Activated CD4-positive, alpha-beta T cell treated with anti-CD3 and anti-CD28 coated beads for 36 hours (primary cell): Measurements from ENCODE around the gene LYRM4. TPM values are rescaled to one million over a fixed set of nuclear protein-coding genes. Genes with fewer than 3 reads are reported as not detected.

Source experiments
- ATAC-seq: fragments of 200-7000 bp; cut with Tn5 transposase; one replicate; pipeline ENCODE4 v1.10.0; 2021; ENCODE audit warnings: mild to moderate bottlenecking, moderate library complexity
- CTCF ChIA-PET: fragments of 350-600 bp; sonication (Branson Sonifier 250); formaldehyde crosslinking; loops from one replicate; lab custom pipeline; 2021; ENCODE audit warnings: antibody characterized with exemption; lab: Charles Lee
- POLR2A ChIA-PET: fragments of 350-600 bp; sonication (Branson Sonifier 250); formaldehyde crosslinking; loops from one replicate; lab custom pipeline; 2021; ENCODE audit warnings: antibody characterized with exemption, inconsistent platforms; lab: Charles Lee
- DNase-seq: peaks from one replicate; pipeline ENCODE4 v3.0.0-alpha.2; 2020
- H3K27ac Mint-ChIP-seq: one replicate; pipeline ENCODE4 v1.8.0; 2021; ENCODE audit warnings: mixed read lengths
- H3K27me3 Mint-ChIP-seq: one replicate; pipeline ENCODE4 v1.8.0; 2021; ENCODE audit warnings: mixed read lengths
- H3K36me3 Mint-ChIP-seq: one replicate; pipeline ENCODE4 v1.8.0; 2021; ENCODE audit warnings: low read depth, mixed read lengths
- H3K4me1 Mint-ChIP-seq: one replicate; pipeline ENCODE4 v1.8.0; 2021; ENCODE audit warnings: mixed read lengths
- H3K4me3 Mint-ChIP-seq: one replicate; pipeline ENCODE4 v1.8.0; 2021; ENCODE audit warnings: mild to moderate bottlenecking, moderate library complexity, mixed read lengths
- H3K9me3 Mint-ChIP-seq: one replicate; pipeline ENCODE4 v1.8.0; 2021; ENCODE audit warnings: low read depth, mixed read lengths
- intact Hi-C, 2 experiments: fragments of 100-400 bp; cut with DNase I in 1 of 2; cut with micrococcal nuclease in 1 of 2; formaldehyde crosslinking; loops; one replicate each; pipeline versions ENCODE4 v1.14.2 to v1.15.1; 2022 to 2024; cut with DNase I, micrococcal nuclease
- total RNA-seq, 2 experiments: library from RNA; stranded (reverse); gene quantifications; one replicate each; pipeline ENCODE4 v1.2.3, GENCODE V29; 2021

Gene LYRM4
- total RNA-seq, 2 experiments from 2014 or later: 46.4 to 53.4 TPM

- Mint-ChIP-seq H3K9me3 (no peaks in the 10 kb centered on the region), H3K27me3 (no peaks in the 10 kb centered on the region), H3K36me3 (no peaks in the 10 kb centered on the region), H3K4me1 (no peaks in the 10 kb centered on the region), H3K4me3 (no peak overlapping the region), H3K27ac (no peak overlapping the region)
- POLR2A ChIA-PET: no interaction called here
- intact Hi-C loops: no loop called here
- no peak for ATAC-seq
- DNase-seq: no peak
- CTCF ChIA-PET: interaction anchor here (1.1 kb wide), 1 partner anchor 18 kb away, joined by 5 read pairs; no protein-coding TSS in a partner anchor
Observed at GRCh38 chr6:5162355-5162754, 98.4 kb downstream of the LYRM4 start.

GRCh38 chr6:5160206-5160605 is 100.5 kb downstream of the LYRM4 start:
- ATAC-seq (no peak), DNase-seq (no peak)
- H3K36me3 Mint-ChIP-seq: no peaks in the 10 kb centered on the region
- no peaks in the 10 kb centered on the region for H3K27me3 Mint-ChIP-seq
- no peaks in the 10 kb centered on the region for H3K4me1 Mint-ChIP-seq
- POLR2A ChIA-PET: no interaction called here
- no peak overlapping the region for H3K27ac Mint-ChIP-seq
- CTCF ChIA-PET: no interaction called here
- no peaks in the 10 kb centered on the region for H3K9me3 Mint-ChIP-seq
- H3K4me3 Mint-ChIP-seq: no peak overlapping the region
- intact Hi-C loops: no loop called here

GRCh38 chr6:5159162-5159561 is 101.6 kb downstream of the LYRM4 start:
- no peak overlapping the region for H3K4me3 Mint-ChIP-seq
- ChIA-PET CTCF (no interaction called here), POLR2A (no interaction called here)

GRCh38 chr6:5158180-5158579 is 102.6 kb downstream of the LYRM4 start:
- ChIA-PET CTCF (no interaction called here), POLR2A (interaction anchor here (0.7 kb wide), 1 partner anchor 547 kb away, joined by 3 read pairs; no protein-coding TSS in a partner anchor)
- Mint-ChIP-seq H3K27ac (no peak overlapping the region), H3K9me3 (no peaks in the 10 kb centered on the region), H3K36me3 (no peaks in the 10 kb centered on the region), H3K4me1 (no peaks in the 10 kb centered on the region), H3K4me3 (no peak overlapping the region), H3K27me3 (no peaks in the 10 kb centered on the region)
- intact Hi-C loops: no loop called here
- ATAC-seq (no peak), DNase-seq (no peak)

More at GRCh38 chr6:5159162-5159561, 101.6 kb downstream of the LYRM4 start:
- DNase-seq (no peak), ATAC-seq (no peak)
- Mint-ChIP-seq H3K27me3 (no peaks in the 10 kb centered on the region), H3K27ac (no peak overlapping the region), H3K9me3 (no peaks in the 10 kb centered on the region), H3K4me1 (no peaks in the 10 kb centered on the region), H3K36me3 (no peaks in the 10 kb centered on the region)
- intact Hi-C loops: no loop called here

GRCh38 chr6:5157621-5158138 is 103.1 kb downstream of the LYRM4 start:
- no peak overlapping the region for H3K27ac Mint-ChIP-seq
- POLR2A ChIA-PET: no interaction called here

GRCh38 chr6:5156627-5157026 is 104.1 kb downstream of the LYRM4 start:
- Mint-ChIP-seq H3K36me3 (no peaks in the 10 kb centered on the region), H3K9me3 (no peaks in the 10 kb centered on the region), H3K27ac (no peak overlapping the region), H3K27me3 (no peaks in the 10 kb centered on the region), H3K4me3 (no peak overlapping the region), H3K4me1 (no peaks in the 10 kb centered on the region)
- ChIA-PET POLR2A (no interaction called here), CTCF (interaction anchor here (0.5 to 1.1 kb wide), 3 partner anchors 10 to 13 kb away, joined by 3 to 4 read pairs (median 4); no protein-coding TSS in a partner anchor)
- DNase-seq (no peak), ATAC-seq (no peak)
- intact Hi-C loops: no loop called here

More at GRCh38 chr6:5157621-5158138, 103.1 kb downstream of the LYRM4 start:
- DNase-seq (no peak), ATAC-seq (no peak)
- CTCF ChIA-PET: no interaction called here
- no peaks in the 10 kb centered on the region for H3K9me3 Mint-ChIP-seq
- no peak overlapping the region for H3K4me3 Mint-ChIP-seq
- intact Hi-C loops: no loop called here
- no peaks in the 10 kb centered on the region for H3K4me1 Mint-ChIP-seq
- no peaks in the 10 kb centered on the region for H3K36me3 Mint-ChIP-seq
- no peaks in the 10 kb centered on the region for H3K27me3 Mint-ChIP-seq

- no peak overlapping the region for H3K4me3 Mint-ChIP-seq
- ChIA-PET POLR2A (no interaction called here), CTCF (interaction anchor here (0.5 to 1.0 kb wide), 2 partner anchors 9 to 12 kb away, joined by 4 read pairs; no protein-coding TSS in a partner anchor)
- no peak for DNase-seq
- no peak for ATAC-seq
- H3K4me1 Mint-ChIP-seq: no peaks in the 10 kb centered on the region
- intact Hi-C loops: no loop called here
- H3K36me3 Mint-ChIP-seq: no peaks in the 10 kb centered on the region
- no peaks in the 10 kb centered on the region for H3K27me3 Mint-ChIP-seq
- no peaks in the 10 kb centered on the region for H3K9me3 Mint-ChIP-seq
- H3K27ac Mint-ChIP-seq: no peak overlapping the region
Observed at GRCh38 chr6:5155906-5156305, 104.8 kb downstream of the LYRM4 start.

GRCh38 chr6:5153186-5153585 is 107.6 kb downstream of the LYRM4 start:
- Mint-ChIP-seq H3K4me1 (no peaks in the 10 kb centered on the region), H3K9me3 (no peaks in the 10 kb centered on the region), H3K27me3 (no peaks in the 10 kb centered on the region), H3K27ac (no peak overlapping the region), H3K4me3 (no peak overlapping the region), H3K36me3 (no peaks in the 10 kb centered on the region)
- ChIA-PET CTCF (interaction anchor here (1.4 to 1.6 kb wide), 2 partner anchors 9 to 10 kb away, joined by 3 to 7 read pairs; no protein-coding TSS in a partner anchor), POLR2A (no interaction called here)
- ATAC-seq (no peak), DNase-seq (no peak)
- intact Hi-C loops: no loop called here

GRCh38 chr6:5152460-5152859 is 108.3 kb downstream of the LYRM4 start:
- DNase-seq (no peak), ATAC-seq (no peak)
- Mint-ChIP-seq H3K4me3 (no peak overlapping the region), H3K4me1 (no peaks in the 10 kb centered on the region), H3K9me3 (no peaks in the 10 kb centered on the region), H3K36me3 (no peaks in the 10 kb centered on the region), H3K27me3 (no peaks in the 10 kb centered on the region), H3K27ac (no peak overlapping the region)
- intact Hi-C loops: no loop called here
- ChIA-PET POLR2A (no interaction called here), CTCF (interaction anchor here (0.9 to 1.6 kb wide), 2 partner anchors 9 to 12 kb away, joined by 3 read pairs; no protein-coding TSS in a partner anchor)

GRCh38 chr6:5151955-5152401 is 108.8 kb downstream of the LYRM4 start:
- Mint-ChIP-seq H3K36me3 (no peaks in the 10 kb centered on the region), H3K4me1 (no peaks in the 10 kb centered on the region), H3K4me3 (no peak overlapping the region), H3K27ac (no peak overlapping the region), H3K9me3 (no peaks in the 10 kb centered on the region), H3K27me3 (no peaks in the 10 kb centered on the region)
- ChIA-PET CTCF (interaction anchor here (0.9 to 1.6 kb wide), 2 partner anchors 8 to 13 kb away, joined by 3 read pairs; no protein-coding TSS in a partner anchor), POLR2A (no interaction called here)
- no peak for DNase-seq
- ATAC-seq: no peak
- intact Hi-C loops: no loop called here

- no peaks in the 10 kb centered on the region for H3K27me3 Mint-ChIP-seq
- no peak for ATAC-seq
- intact Hi-C loops: no loop called here
- H3K36me3 Mint-ChIP-seq: no peaks in the 10 kb centered on the region
- POLR2A ChIA-PET: no interaction called here
- no peak overlapping the region for H3K27ac Mint-ChIP-seq
- no peaks in the 10 kb centered on the region for H3K4me1 Mint-ChIP-seq
- no peak overlapping the region for H3K4me3 Mint-ChIP-seq
- DNase-seq: no peak
- H3K9me3 Mint-ChIP-seq: no peaks in the 10 kb centered on the region
- CTCF ChIA-PET: interaction anchor here (1.6 kb wide), 1 partner anchor 8 kb away, joined by 3 read pairs; no protein-coding TSS in a partner anchor
Observed at GRCh38 chr6:5151360-5151954, 109.3 kb downstream of the LYRM4 start.

- no peak for DNase-seq
- H3K27ac Mint-ChIP-seq: no peak overlapping the region
- POLR2A ChIA-PET: no interaction called here
Observed at GRCh38 chr6:5150551-5151075, 110.1 kb downstream of the LYRM4 start.

More at GRCh38 chr6:5150551-5151075, 110.1 kb downstream of the LYRM4 start:
- Mint-ChIP-seq H3K27me3 (no peaks in the 10 kb centered on the region), H3K4me3 (no peak overlapping the region), H3K4me1 (no peaks in the 10 kb centered on the region), H3K36me3 (no peaks in the 10 kb centered on the region), H3K9me3 (no peaks in the 10 kb centered on the region)
- CTCF ChIA-PET: interaction anchor here (0.9 kb wide), 1 partner anchor 506 kb away, joined by 3 read pairs; no protein-coding TSS in a partner anchor
- intact Hi-C loops: no loop called here
- no peak for ATAC-seq
